HepG2 (cell line): Measurements from ENCODE around the gene AGAP1. TPM values are rescaled to one million over a fixed set of nuclear protein-coding genes. Genes with fewer than 3 reads are reported as not detected.

Experiments used
- ATRX ChIP-seq: sonication (generic); formaldehyde crosslinking; IDR thresholded peaks from 2 replicates; pipeline ENCODE4 v1.4.0; 2020; ENCODE audit warnings: missing genetic modification reagents, borderline replicate concordance
- FOXC1 ChIP-seq: sonication (generic); formaldehyde crosslinking; IDR thresholded peaks from 2 replicates; pipeline ENCODE4 v1.8.0; 2022; ENCODE audit warnings: mild to moderate bottlenecking, missing genetic modification reagents, borderline replicate concordance
- FOXM1 ChIP-seq: sonication (generic); formaldehyde crosslinking; IDR thresholded peaks from 2 replicates; pipeline ENCODE4 v1.5.0; 2020; ENCODE audit warnings: missing genetic modification reagents
- GATAD2A ChIP-seq: IDR thresholded peaks from 2 replicates; pipeline ENCODE4 v1.6.1; 2016
- KDM6A ChIP-seq: IDR thresholded peaks from 2 replicates; pipeline ENCODE4 v1.6.1; 2016; ENCODE audit warnings: low read depth
- KMT2B ChIP-seq: IDR thresholded peaks from 2 replicates; pipeline ENCODE4 v1.6.1; 2016; ENCODE audit warnings: missing genetic modification reagents, missing compliant biosample characterization
- MAZ ChIP-seq, 2 experiments: sonication (generic) in 1 of 2; formaldehyde crosslinking in 1 of 2; IDR thresholded peaks; 2 replicates each; pipeline versions ENCODE4 v1.5.0 to v1.6.1; 2012 to 2020; ENCODE audit warnings: low read depth in 2 of 2, mild to moderate bottlenecking in 2 of 2, borderline replicate concordance in 1 of 2, improper control_type of control experiment in 1 of 2, low read length in 1 of 2, missing genetic modification reagents in 1 of 2, moderate library complexity in 1 of 2
- RFXAP ChIP-seq: sonication (generic); formaldehyde crosslinking; IDR thresholded peaks from 2 replicates; pipeline ENCODE4 v1.4.0; 2020; ENCODE audit warnings: missing genetic modification reagents, borderline replicate concordance
- SAP130 ChIP-seq: IDR thresholded peaks from 2 replicates; pipeline ENCODE4 v1.6.1; 2016; ENCODE audit warnings: low read depth
- ZNF20 ChIP-seq: sonication (generic); formaldehyde crosslinking; IDR thresholded peaks from 2 replicates; pipeline ENCODE4 v1.4.0; 2020; ENCODE audit warnings: mild to moderate bottlenecking, moderate library complexity, missing genetic modification reagents
- ZNF225 ChIP-seq: sonication (generic); formaldehyde crosslinking; IDR thresholded peaks from 2 replicates; pipeline ENCODE4 v1.4.0; 2020; ENCODE audit warnings: mild to moderate bottlenecking, missing genetic modification reagents
- ZNF282 ChIP-seq: fragments of 450-650 bp; IDR thresholded peaks from 2 replicates; pipeline ENCODE4 v1.6.1; 2018; ENCODE audit not compliant: partially characterized antibody
- ZNF326 ChIP-seq: sonication (generic); formaldehyde crosslinking; IDR thresholded peaks from 2 replicates; pipeline ENCODE4 v1.4.0; 2020; ENCODE audit warnings: missing genetic modification reagents, borderline replicate concordance
- ZNF432 ChIP-seq: sonication (generic); formaldehyde crosslinking; IDR thresholded peaks from 2 replicates; pipeline ENCODE4 v1.5.0; 2020; ENCODE audit warnings: missing genetic modification reagents, mild to moderate bottlenecking, borderline replicate concordance
- polyA plus RNA-seq, 8 experiments: library from polyadenylated mRNA; depleted of rRNA in 3 of 8; stranded (reverse) in 7 of 8; unstranded in 1 of 8; fragments of >200 nt; fragmentation: Illumina TruSeq in 4 of 8; extraction: Trizol in 4 of 8; gene quantifications; 2 replicates each; pipeline versions ENCODE4 v1.2.1 to v1.2.3, GENCODE V29; 2011 to 2016; ENCODE audit warnings: low read depth in 4 of 8, missing spikeins in 1 of 8, mixed read lengths in 1 of 8; ENCODE audit not compliant: insufficient read depth in 1 of 8
- total RNA-seq, 5 experiments: library from RNA; depleted of rRNA; stranded (reverse); fragments of >200 nt; fragmentation: Illumina TruSeq; extraction: Trizol; gene quantifications; 2 replicates each; pipeline ENCODE4 v1.2.3, GENCODE V29; 2016; ENCODE audit warnings: low read depth in 1 of 5
- TF ChIP-seq, protein P1 (sequence below): IDR thresholded peaks from 2 replicates; pipeline ENCODE4 v1.6.1; 2016; ENCODE audit warnings: missing compliant biosample characterization, missing genetic modification reagents, borderline replicate concordance
- TF ChIP-seq, protein P2 (sequence below): sonication (generic); formaldehyde crosslinking; IDR thresholded peaks from 2 replicates; pipeline ENCODE4 v1.4.0; 2020; ENCODE audit warnings: missing genetic modification reagents
- TF ChIP-seq, protein P3 (sequence below): sonication (generic); formaldehyde crosslinking; IDR thresholded peaks from 2 replicates; pipeline ENCODE4 v1.5.1; 2020; ENCODE audit warnings: mild to moderate bottlenecking, moderate library complexity, missing genetic modification reagents
- TF ChIP-seq, protein P4 (sequence below): sonication (generic); formaldehyde crosslinking; IDR thresholded peaks from 2 replicates; pipeline ENCODE4 v1.5.0; 2020; ENCODE audit warnings: missing genetic modification reagents
- TF ChIP-seq, protein P5 (sequence below): sonication (generic); formaldehyde crosslinking; IDR thresholded peaks from 2 replicates; pipeline ENCODE4 v1.8.1; 2023; ENCODE audit warnings: missing genetic modification reagents, inconsistent platforms, borderline replicate concordance

Gene AGAP1
- total and polyA plus RNA-seq, 2 of the 13 experiments (the other 11 are each of a cell fraction or from before 2014, with no cell fraction given), result 21.2 to 32.7 TPM

DNA sequence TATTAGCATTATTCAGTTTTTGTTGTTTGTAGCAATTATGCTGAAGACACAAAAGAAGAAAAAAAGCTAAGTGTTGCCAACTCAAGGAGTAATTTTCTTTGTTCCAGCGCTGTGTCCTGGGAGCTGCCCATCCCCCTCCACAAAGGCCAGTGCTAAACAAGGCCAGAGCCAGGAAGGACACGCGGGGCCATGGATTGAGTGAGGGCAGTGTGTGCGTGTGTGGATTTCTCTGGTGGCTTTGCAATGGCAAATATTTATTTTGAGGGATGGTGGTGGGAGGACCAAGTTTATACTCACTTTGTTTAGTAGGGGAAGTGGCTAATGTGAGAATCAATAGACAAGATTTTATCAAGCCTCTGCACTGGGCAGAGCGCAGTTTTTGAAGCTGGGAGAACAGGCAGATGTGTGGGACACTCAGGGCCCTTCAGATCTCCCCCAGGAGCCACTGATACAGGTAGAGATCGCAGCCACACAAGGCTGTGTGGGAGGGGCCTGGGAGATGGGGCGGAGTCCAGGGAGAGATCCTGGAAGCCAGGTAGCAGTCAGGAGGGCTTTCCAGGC, 11.4 kb downstream of the AGAP1 start (continued):
- TF ChIP-seq, protein P1, sequence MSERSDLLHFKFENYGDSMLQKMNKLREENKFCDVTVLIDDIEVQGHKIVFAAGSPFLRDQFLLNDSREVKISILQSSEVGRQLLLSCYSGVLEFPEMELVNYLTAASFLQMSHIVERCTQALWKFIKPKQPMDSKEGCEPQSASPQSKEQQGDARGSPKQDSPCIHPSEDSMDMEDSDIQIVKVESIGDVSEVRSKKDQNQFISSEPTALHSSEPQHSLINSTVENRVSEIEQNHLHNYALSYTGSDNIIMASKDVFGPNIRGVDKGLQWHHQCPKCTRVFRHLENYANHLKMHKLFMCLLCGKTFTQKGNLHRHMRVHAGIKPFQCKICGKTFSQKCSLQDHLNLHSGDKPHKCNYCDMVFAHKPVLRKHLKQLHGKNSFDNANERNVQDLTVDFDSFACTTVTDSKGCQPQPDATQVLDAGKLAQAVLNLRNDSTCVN (CRISPR knock-in tag), result no peak; the same call in 1 of the 2 replicates
- TF ChIP-seq ZNF225, result peak; percentile 35; the same call in 1 of the 2 replicates
- TF ChIP-seq KMT2B (CRISPR knock-in tag), result peak; percentile 52
- no peak for TF ChIP-seq MAZ (IDR thresholded peaks at IDR 0.05; ENCODE audit: borderline replicate concordance, low read depth, low read length)
- peak; percentile 63; the same call in 1 of the 2 replicates for TF ChIP-seq MAZ (CRISPR knock-in tag; IDR thresholded peaks at IDR 0.05; ENCODE audit: low read depth)
- TF ChIP-seq, protein P2, sequence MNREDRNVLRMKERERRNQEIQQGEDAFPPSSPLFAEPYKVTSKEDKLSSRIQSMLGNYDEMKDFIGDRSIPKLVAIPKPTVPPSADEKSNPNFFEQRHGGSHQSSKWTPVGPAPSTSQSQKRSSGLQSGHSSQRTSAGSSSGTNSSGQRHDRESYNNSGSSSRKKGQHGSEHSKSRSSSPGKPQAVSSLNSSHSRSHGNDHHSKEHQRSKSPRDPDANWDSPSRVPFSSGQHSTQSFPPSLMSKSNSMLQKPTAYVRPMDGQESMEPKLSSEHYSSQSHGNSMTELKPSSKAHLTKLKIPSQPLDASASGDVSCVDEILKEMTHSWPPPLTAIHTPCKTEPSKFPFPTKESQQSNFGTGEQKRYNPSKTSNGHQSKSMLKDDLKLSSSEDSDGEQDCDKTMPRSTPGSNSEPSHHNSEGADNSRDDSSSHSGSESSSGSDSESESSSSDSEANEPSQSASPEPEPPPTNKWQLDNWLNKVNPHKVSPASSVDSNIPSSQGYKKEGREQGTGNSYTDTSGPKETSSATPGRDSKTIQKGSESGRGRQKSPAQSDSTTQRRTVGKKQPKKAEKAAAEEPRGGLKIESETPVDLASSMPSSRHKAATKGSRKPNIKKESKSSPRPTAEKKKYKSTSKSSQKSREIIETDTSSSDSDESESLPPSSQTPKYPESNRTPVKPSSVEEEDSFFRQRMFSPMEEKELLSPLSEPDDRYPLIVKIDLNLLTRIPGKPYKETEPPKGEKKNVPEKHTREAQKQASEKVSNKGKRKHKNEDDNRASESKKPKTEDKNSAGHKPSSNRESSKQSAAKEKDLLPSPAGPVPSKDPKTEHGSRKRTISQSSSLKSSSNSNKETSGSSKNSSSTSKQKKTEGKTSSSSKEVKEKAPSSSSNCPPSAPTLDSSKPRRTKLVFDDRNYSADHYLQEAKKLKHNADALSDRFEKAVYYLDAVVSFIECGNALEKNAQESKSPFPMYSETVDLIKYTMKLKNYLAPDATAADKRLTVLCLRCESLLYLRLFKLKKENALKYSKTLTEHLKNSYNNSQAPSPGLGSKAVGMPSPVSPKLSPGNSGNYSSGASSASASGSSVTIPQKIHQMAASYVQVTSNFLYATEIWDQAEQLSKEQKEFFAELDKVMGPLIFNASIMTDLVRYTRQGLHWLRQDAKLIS, result no peak
- no peak for TF ChIP-seq ZNF20 (CRISPR knock-in tag)
- peak; percentile 84; the same call in 1 of the 2 replicates for TF ChIP-seq RFXAP (CRISPR knock-in tag)
- TF ChIP-seq, protein P3, sequence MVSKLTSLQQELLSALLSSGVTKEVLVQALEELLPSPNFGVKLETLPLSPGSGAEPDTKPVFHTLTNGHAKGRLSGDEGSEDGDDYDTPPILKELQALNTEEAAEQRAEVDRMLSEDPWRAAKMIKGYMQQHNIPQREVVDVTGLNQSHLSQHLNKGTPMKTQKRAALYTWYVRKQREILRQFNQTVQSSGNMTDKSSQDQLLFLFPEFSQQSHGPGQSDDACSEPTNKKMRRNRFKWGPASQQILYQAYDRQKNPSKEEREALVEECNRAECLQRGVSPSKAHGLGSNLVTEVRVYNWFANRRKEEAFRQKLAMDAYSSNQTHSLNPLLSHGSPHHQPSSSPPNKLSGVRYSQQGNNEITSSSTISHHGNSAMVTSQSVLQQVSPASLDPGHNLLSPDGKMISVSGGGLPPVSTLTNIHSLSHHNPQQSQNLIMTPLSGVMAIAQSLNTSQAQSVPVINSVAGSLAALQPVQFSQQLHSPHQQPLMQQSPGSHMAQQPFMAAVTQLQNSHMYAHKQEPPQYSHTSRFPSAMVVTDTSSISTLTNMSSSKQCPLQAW (CRISPR knock-in tag), result peak; percentile 92
- peak; percentile 76 for TF ChIP-seq SAP130
- TF ChIP-seq GATAD2A (CRISPR knock-in tag), result peak; percentile 100
- no peak for TF ChIP-seq ZNF326 (CRISPR knock-in tag)
- no peak for TF ChIP-seq ZNF282
- TF ChIP-seq, protein P4, sequence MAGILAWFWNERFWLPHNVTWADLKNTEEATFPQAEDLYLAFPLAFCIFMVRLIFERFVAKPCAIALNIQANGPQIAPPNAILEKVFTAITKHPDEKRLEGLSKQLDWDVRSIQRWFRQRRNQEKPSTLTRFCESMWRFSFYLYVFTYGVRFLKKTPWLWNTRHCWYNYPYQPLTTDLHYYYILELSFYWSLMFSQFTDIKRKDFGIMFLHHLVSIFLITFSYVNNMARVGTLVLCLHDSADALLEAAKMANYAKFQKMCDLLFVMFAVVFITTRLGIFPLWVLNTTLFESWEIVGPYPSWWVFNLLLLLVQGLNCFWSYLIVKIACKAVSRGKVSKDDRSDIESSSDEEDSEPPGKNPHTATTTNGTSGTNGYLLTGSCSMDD (CRISPR knock-in tag), result no peak
- no peak for TF ChIP-seq ZNF432 (CRISPR knock-in tag)
- TF ChIP-seq FOXM1 (CRISPR knock-in tag), result no peak
- TF ChIP-seq, protein P5, sequence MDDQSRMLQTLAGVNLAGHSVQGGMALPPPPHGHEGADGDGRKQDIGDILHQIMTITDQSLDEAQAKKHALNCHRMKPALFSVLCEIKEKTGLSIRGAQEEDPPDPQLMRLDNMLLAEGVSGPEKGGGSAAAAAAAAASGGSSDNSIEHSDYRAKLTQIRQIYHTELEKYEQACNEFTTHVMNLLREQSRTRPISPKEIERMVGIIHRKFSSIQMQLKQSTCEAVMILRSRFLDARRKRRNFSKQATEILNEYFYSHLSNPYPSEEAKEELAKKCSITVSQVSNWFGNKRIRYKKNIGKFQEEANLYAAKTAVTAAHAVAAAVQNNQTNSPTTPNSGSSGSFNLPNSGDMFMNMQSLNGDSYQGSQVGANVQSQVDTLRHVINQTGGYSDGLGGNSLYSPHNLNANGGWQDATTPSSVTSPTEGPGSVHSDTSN (CRISPR knock-in tag), result no peak
- TF ChIP-seq KDM6A (CRISPR knock-in tag), result peak; percentile 30; the same call in 1 of the 2 replicates
- TF ChIP-seq FOXC1 (CRISPR knock-in tag), result peak; percentile 64; the same call in 1 of the 2 replicates
- no peak for TF ChIP-seq ATRX (CRISPR knock-in tag)
